Activated CD4-positive, alpha-beta T cell treated with anti-CD3 and anti-CD28 coated beads, Interleukin-2, amount 50 U/mL, for 16 hours (primary cell): ENCODE measurements around the gene CEP131.

Experiments
- DNase-seq: peaks from one replicate; pipeline ENCODE4 v3.0.0-alpha.2; 2020

CEP131 gene

DNA sequence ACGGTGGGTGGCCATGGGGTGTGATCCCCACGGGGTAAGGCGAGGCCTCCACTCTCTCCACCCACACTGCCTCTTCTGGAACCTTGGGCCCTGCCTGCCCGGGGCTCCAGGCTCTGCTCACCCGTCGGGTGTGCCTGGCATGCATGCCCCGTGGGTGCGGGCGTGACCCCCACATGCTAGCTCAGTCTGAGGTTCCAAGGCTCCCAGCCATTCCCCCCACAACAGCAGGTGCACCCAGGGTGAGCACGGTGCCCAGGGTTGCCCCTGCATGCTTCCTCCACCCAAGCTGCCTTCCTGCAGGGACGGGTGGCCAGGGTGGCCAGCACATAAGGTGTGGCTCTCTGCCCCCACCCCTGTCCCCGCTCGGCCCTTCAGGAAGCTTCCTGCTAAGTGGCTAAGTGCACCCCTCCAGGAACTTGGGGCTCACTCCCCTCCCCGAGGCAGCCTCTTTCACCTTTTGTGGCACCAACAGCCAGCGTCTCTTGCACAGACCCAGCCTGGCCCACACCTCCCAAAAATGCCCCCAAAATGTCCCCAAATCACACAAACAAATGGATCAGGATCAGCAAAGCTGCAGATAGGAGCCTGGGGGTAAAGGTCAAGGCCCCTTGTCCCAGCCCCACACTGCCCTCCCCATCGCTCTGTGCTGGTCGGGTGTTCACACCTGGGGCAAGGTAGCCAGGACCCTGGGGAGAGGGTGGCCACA lies 78.9 kb downstream of the CEP131 start:
- no peak for DNase-seq

- DNase-seq = no peak
Observed at GRCh38 chr17:81143200-81143527, 79.6 kb downstream of the CEP131 start.

DNA sequence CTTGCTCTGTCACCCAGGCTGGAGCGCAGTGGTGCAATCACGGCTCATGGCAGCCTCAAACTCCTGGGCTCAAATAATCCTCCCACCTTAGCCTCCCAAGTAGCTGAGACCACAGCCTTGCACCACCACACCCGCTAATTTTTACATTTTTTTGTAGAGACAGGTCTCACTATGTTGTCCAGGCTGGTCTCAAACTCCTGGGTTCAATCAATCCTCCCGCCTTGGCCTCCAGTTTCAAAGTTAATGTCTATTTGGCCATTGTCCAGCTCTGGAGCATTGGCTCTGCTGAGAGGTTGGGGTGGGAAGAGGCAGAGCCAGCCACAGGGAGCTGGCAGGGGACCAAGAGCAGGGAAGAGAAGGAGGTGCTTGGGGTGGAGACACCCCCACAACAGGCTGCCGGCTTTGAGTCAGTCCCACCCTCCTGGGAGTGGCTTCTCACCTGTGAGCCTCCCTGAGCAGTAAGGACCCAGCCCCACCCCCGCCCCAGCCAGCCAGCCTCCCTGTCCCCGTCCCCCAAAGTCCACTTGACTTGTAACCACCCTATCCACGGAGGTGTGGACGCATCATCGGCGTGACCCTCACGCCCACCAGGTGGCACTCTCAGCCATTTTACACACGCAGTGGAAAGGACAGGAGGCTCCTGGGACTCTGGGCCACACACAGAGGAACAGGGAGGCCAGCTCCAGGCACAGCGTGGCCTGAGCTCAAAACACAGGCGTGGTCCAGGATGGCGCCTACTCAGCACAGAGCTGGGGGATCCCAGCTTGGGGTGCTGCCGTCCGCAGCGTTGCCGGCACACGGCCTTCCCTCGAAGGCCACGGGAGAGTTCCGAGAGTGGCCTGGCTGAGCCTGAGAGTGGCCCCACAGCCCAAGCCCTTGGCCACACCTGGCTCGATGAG lies 80.2 kb downstream of the CEP131 start:
- peak; percentile 59 for DNase-seq

DNA sequence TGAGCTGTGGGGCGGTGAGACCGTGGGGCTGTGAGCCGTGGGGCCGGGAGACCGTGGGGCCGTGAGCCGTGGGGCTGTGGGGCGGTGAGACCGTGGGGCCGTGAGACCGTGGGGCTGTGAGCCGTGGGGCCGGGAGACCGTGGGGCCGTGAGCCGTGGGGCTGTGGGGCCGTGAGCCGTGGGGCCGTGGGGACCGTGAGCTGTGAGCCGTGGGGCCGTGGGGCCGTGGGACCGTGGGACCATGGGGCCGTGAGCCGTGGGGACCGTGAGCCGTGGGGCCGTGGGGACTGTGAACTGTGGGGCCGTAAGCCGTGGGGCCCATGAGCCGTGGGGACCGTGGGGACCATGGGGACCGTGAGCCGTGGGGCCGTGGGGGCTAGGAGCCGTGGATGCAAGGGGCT lies 82.1 kb downstream of the CEP131 start:
- no peak for DNase-seq

- no peak for DNase-seq
Observed at GRCh38 chr17:81140018-81140417, 82.7 kb downstream of the CEP131 start.
